CD4-positive, alpha-beta T cell treated with Interleukin-12 subunit alpha and Interleukin-12 subunit beta, for 1 hour (primary cell): ENCODE results near the gene AGPAT4.
A peak's percentile ranks its signal among the peaks of the same experiment; 100 is the strongest.

Experiments
- DNase-seq: peaks from one replicate; pipeline ENCODE4 v3.0.0-alpha.2; 2020

AGPAT4 gene

GRCh38 chr6:161254464-161255253 lies 19.2 kb downstream of the AGPAT4 start:
- no peak for DNase-seq

DNA sequence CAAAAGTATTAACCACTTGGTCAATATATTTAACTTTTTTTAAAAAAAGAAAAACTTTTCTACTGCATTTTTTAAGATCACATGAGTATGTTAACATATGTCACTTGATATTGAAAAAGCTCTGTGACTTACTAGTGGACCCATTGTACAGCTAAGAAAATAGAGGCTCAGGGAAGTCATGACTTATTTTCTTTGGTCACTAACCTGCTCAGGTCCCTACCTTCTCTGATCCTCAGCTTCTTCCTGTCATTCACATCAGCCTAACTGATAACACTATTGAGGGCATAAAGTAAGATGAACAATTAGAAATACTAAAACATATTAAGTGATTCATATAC lies 19.8 kb downstream of the AGPAT4 start:
- no peak for DNase-seq

DNA sequence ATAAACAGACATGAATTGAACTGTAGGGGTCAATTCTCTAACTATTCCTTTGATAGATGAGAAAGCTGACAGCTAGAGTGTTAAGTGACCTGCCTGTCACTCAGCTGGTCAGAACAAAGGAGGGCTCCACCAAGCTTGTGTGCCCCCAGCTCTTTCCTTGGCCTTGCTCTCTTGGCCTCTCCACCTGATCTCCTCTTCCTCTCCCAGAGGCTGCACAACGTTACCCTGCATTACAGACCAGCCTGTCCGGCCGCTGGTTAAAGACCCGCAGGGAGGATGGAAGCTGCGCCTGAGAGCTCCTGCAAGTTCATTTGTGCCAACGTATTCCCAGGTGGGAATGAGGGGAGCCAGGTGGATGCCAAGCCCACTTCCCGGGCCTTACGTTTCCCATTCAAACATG lies 22.5 kb downstream of the AGPAT4 start:
- no peak for DNase-seq

DNA sequence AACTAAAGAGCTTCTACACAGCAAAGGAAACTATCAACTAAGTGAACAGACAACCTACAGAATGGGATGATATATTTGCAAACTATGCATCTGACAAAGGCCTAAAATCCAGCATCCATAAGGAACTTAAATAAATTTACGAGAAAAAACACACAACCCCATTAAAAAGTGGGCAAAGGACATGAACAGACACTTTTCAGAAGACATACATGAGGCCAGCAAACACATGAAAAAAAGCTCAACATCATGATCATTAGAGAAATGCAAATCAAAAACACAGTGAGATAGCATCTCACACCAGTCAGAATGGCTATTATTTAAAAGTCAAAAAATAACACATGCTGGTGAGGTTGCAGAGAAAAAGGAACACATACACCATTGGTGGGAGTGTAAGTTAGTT lies 24.5 kb downstream of the AGPAT4 start:
- DNase-seq, result no peak

GRCh38 chr6:161246725-161247124 lies 27.1 kb downstream of the AGPAT4 start:
- DNase-seq, result no peak

- DNase-seq, result no peak
These were observed 28.5 kb downstream of the AGPAT4 start for GRCh38 chr6:161245363-161245762.

DNA sequence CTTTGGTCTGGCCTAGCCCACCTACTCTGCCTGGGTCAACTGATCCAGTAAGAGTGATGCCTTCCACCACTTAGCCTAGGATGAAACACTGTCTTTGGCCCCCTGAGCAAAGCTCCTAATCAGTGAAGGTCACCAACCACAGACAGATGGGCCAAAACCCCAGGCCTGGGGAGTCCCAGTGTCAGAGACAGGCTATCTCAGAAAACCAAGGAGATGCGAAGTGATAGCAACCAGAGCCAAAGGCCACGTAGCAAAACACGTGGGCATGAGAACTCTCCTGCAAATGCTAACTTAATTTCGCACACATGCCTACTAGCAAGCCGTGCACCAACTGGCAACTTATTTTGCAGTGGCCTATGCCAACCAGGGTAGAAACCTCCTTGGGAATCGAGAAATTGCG lies 29.1 kb downstream of the AGPAT4 start:
- DNase-seq, result no peak

DNA sequence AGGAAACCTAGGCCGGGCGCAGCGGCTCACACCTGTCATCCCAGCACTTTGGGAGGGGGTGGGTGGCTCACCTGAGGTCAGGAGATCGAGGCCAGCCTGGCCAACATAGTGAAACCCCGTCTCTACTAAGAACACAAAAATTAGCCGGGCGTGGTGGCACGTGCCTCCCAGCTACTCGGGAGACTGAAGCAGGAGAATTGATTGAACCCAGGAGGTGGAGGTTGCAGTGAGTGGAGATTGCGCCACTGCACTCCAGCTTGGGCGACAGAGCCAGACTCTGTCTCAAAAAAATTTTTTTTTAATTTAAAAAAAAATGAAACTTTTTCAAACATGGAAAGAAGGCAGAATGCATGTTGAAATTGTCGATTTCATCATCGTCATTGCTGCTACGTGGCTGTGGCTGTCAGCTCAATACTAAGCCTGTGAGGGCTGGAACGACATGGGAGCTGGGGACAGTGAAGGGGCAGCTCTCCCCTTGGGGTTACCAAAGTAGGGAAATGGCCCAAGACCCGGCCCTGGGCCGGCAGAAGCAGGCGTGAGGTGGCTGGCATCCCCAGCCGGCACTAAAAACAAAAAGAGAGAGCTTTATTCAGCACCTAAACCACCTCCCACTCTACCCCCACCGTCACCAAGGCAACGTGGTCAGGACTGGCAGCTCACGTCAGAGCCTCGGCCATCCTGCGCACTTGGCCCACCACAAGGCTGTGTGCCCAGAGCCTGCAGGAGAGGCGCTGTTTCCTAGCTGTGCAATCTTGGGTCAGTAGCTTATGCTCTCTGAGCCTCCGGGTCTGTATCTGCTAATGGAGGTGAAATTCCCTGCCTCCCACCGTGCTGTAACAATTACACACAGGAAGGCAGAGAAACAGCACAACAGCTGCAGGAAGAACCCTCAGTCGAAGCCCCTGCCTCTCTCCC lies 30.8 kb downstream of the AGPAT4 start:
- DNase-seq, result peak; percentile 67

- peak; percentile 40 for DNase-seq
These were observed 31.7 kb downstream of the AGPAT4 start for GRCh38 chr6:161242113-161242512.

- DNase-seq, result no peak
These were observed 34.9 kb downstream of the AGPAT4 start for GRCh38 chr6:161239001-161239400.

GRCh38 chr6:161238500-161238899 lies 35.4 kb downstream of the AGPAT4 start:
- DNase-seq, result no peak

- no peak for DNase-seq
These were observed 35.8 kb downstream of the AGPAT4 start for GRCh38 chr6:161238081-161238480.

GRCh38 chr6:161237176-161237575 lies 36.7 kb downstream of the AGPAT4 start:
- no peak for DNase-seq

GRCh38 chr6:161235776-161236633 lies 37.9 kb downstream of the AGPAT4 start:
- no peak for DNase-seq

- DNase-seq, result no peak
These were observed 39.7 kb downstream of the AGPAT4 start for GRCh38 chr6:161233986-161234661.

- no peak for DNase-seq
These were observed 41.4 kb downstream of the AGPAT4 start for GRCh38 chr6:161232467-161232866.

DNA sequence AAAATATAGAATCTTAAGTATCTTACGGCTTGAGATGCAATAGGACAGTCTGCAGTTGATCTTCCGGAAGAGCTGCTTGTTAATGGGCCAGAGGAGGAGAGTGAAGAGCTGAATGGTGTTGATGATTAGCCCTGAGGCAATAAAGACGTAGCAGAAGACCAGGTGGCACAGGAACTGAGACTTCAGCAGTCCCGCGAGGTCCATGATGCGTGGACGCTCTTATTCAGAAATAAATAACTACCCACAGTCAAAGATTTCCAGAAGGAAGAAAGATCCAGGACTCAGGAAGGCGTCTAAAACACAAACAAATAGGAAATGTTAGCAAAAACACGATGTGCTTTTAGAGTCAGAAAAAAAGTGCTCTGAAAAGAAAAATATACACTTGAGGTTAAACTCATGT lies 41.9 kb downstream of the AGPAT4 start:
- DNase-seq, result no peak

DNA sequence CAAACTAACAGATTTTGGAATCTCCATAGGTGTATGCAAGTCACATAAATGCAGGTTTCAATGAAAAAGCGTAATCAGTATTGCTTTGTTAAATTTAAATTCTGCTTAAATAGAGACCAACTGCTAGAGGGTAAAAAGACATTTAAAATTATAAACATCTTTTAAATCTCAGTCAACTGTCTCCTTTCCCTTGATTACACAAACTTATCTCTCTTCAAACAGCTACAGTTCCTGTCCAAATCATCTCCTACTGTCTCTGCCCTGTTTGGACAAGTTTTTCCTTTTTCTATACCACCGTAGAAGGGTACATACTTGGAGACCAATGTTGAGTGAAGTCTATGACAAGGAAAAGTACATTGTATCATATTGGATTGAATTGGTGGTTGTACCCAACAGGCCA lies 43.5 kb downstream of the AGPAT4 start:
- DNase-seq, result no peak

GRCh38 chr6:161228921-161229591 lies 44.8 kb downstream of the AGPAT4 start:
- DNase-seq, result no peak

DNA sequence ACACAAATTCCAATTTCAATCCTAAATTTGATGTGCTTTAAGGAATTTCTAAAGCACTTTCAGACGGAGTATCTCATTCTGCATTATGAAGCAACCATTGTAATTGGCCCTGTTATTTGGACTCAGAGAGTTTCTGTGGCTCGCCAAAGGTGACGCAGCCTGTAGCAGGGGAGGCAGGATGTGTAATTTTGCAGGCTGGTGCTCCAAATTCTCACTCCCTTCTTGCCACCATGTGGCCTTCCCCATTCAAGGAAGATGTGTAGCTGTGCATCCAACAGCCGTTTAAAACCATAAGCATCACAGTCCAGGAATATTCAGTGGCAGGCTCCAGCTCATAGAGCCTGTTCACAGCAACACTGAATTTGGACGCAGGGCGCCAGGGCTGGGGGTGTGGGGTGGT lies 45.8 kb downstream of the AGPAT4 start:
- DNase-seq, result no peak

GRCh38 chr6:161227004-161227960 lies 46.6 kb downstream of the AGPAT4 start:
- no peak for DNase-seq
